K562 treated with DMSO at 1 percent for 4 hours (cell line): Measurements from ENCODE around the gene CD248. TPM values are rescaled to one million over a fixed set of nuclear protein-coding genes. Genes with fewer than 3 reads are reported as not detected.

Source experiments
- total RNA-seq: library from RNA; unstranded; fragments of 300-600 nt; gene quantifications from 2 replicates; pipeline ENCODE4 v1.2.3, GENCODE V29; 2022; ENCODE audit not compliant: insufficient read depth

The CD248 gene
- not detected in 2 replicates for total RNA-seq

GRCh38 chr11:66316849-66317251, at the start of gene CD248:
TSS of gene CD248 (minus strand) at chr11:66317044. CDS start at chr11:66317027, 17 bp downstream.

GRCh38 chr11:66347425-66348276, 30.8 kb upstream of the CD248 start, which contains the start of gene B4GAT1:
TSS of gene B4GAT1 (minus strand) at chr11:66347629. CDS start at chr11:66347545, 84 bp downstream.

GRCh38 chr11:66344550-66345315, 27.9 kb upstream of the CD248 start, which contains the start of gene BRMS1:
TSS of gene BRMS1 (minus strand) at chr11:66345104. CDS start at chr11:66342234, 2,870 bp downstream.

GRCh38 chr11:66336234-66337102, 19.6 kb upstream of the CD248 start, which contains the start of gene RIN1:
TSS of gene RIN1 (minus strand) at chr11:66336434. CDS start at chr11:66336402, 32 bp downstream.

GRCh38 chr11:66291706-66292542, 24.9 kb downstream of the CD248 start, which contains the start of gene TMEM151A:
TSS of gene TMEM151A (plus strand) at chr11:66291894. CDS start at chr11:66292014, 120 bp downstream.

GRCh38 chr11:66288671-66289547, 27.9 kb downstream of the CD248 start, which contains the start of gene YIF1A:
TSS of gene YIF1A (minus strand) at chr11:66289143. CDS start at chr11:66288985, 158 bp downstream.

GRCh38 chr11:66277471-66278362, 39.1 kb downstream of the CD248 start, which contains the start of gene CNIH2:
TSS of gene CNIH2 (plus strand) at chr11:66278175. CDS start at chr11:66278457, 282 bp downstream.

GRCh38 chr11:66268244-66268951, 48.4 kb downstream of the CD248 start, which contains the start of gene RAB1B:
TSS of gene RAB1B (plus strand) at chr11:66268639. CDS start at chr11:66268680, 41 bp downstream.

Other genes with a start within 250 kb of the CD248 start
- gene PACS1, start 246.8 kb downstream of the CD248 start, total RNA-seq: 26.7 and 27.9 TPM in 2 replicates
- 33.3 and 34.0 TPM in 2 replicates for gene KLC2, start 59.3 kb downstream of the CD248 start, total RNA-seq
- 156 and 172 TPM in 2 replicates for gene RAB1B, start 48.4 kb downstream of the CD248 start, total RNA-seq
- 0.52 TPM in 1 of 2 replicates, not detected in the other for gene CNIH2, start 38.9 kb downstream of the CD248 start, total RNA-seq
- 111 and 122 TPM in 2 replicates for gene YIF1A, start 27.9 kb downstream of the CD248 start, total RNA-seq
- not detected in 2 replicates for gene TMEM151A, start 25.1 kb downstream of the CD248 start, total RNA-seq
- 0.90 and 1.9 TPM in 2 replicates for gene RIN1, start 19.4 kb upstream of the CD248 start, total RNA-seq
- gene BRMS1, start 28.1 kb upstream of the CD248 start, total RNA-seq: 44.5 and 51.4 TPM in 2 replicates
- gene B4GAT1, start 30.6 kb upstream of the CD248 start, total RNA-seq: 23.2 and 25.5 TPM in 2 replicates
- 5.8 and 11.3 TPM in 2 replicates for gene SLC29A2, start 54.7 kb upstream of the CD248 start, total RNA-seq
- not detected in 2 replicates for gene NPAS4, start 104.0 kb upstream of the CD248 start, total RNA-seq
- gene MRPL11, start 121.8 kb upstream of the CD248 start, total RNA-seq: 51.8 and 54.1 TPM in 2 replicates
- 3.5 and 4.1 TPM in 2 replicates for gene PELI3, start 149.9 kb upstream of the CD248 start, total RNA-seq
- gene DPP3, start 163.4 kb upstream of the CD248 start, total RNA-seq: 35.2 and 38.6 TPM in 2 replicates
- gene BBS1, start 193.6 kb upstream of the CD248 start, total RNA-seq: 8.4 and 10.2 TPM in 2 replicates
- 9.4 and 10.1 TPM in 2 replicates for gene ZDHHC24, start 229.0 kb upstream of the CD248 start, total RNA-seq
- not detected in 2 replicates for gene ACTN3, start 229.9 kb upstream of the CD248 start, total RNA-seq